ENCODE data around the gene SAMD4A.

- TF ChIP-seq CTCF (IDR thresholded peaks at IDR 0.05; ENCODE audit: insufficient read depth, low read length), result no peak
- no peak for TF ChIP-seq POLR2AphosphoS5 (IDR thresholded peaks at IDR 0.05; ENCODE audit: low read depth)
- no peak for TF ChIP-seq REST (IDR thresholded peaks at IDR 0.05; ENCODE audit: insufficient replicate concordance, low read depth)
- TF ChIP-seq GABPA (IDR thresholded peaks at IDR 0.05; ENCODE audit: low read depth), result no peak
These were observed 110.1 kb downstream of the SAMD4A start for GRCh38 chr14:54676812-54677708.

Measured in HL-60 (cell line).